Neural cell (in vitro differentiated cells): ENCODE results near the gene LAPTM4A. TPM values are rescaled to one million over a fixed set of nuclear protein-coding genes. Genes with fewer than 3 reads are reported as not detected.
A peak's percentile ranks its signal among the peaks of the same experiment; 100 is the strongest.

Experiments used
- H2AFZ ChIP-seq: fragments of 200-600, 300-800 bp; sonication (generic), shearing (Covaris generic); 2 replicates; pipeline ENCODE4 v1.6.0; 2014; ENCODE audit warnings: low read depth, mild to moderate bottlenecking, antibody characterized with exemption, low read length, moderate library complexity
- H3F3A ChIP-seq: fragments of 200-600 bp; shearing (Covaris generic); 2 replicates; pipeline ENCODE4 v1.6.1; 2016; ENCODE audit warnings: mild to moderate bottlenecking, moderate library complexity, mixed read lengths, antibody characterized with exemption, low read length; ENCODE audit not compliant: insufficient read depth, poor library complexity, severe bottlenecking
- H3K27ac ChIP-seq: fragments of 200-600, 300-800 bp; sonication (generic), shearing (Covaris generic); 2 replicates; pipeline ENCODE4 v1.5.1; 2014; ENCODE audit warnings: mild to moderate bottlenecking, low read length, moderate library complexity
- H3K27me3 ChIP-seq: fragments of 300-800, 200-600 bp; sonication (generic), shearing (Covaris generic); 2 replicates; pipeline ENCODE4 v1.6.0; 2014; ENCODE audit warnings: mild to moderate bottlenecking, low read depth, low read length, moderate library complexity; ENCODE audit not compliant: insufficient read depth
- H3K36me3 ChIP-seq: fragments of 300-800, 200-600 bp; sonication (generic), shearing (Covaris generic); 2 replicates; pipeline ENCODE4 v1.5.1; 2014; ENCODE audit warnings: mild to moderate bottlenecking, antibody characterized with exemption, low read length, moderate library complexity; ENCODE audit not compliant: insufficient read depth
- H3K4me2 ChIP-seq: fragments of 300-800, 200-600 bp; sonication (generic), shearing (Covaris generic); 2 replicates; pipeline ENCODE4 v1.6.0; 2014; ENCODE audit warnings: mild to moderate bottlenecking, low read length
- H3K4me3 ChIP-seq: fragments of 300-800, 200-600 bp; sonication (generic), shearing (Covaris generic); 2 replicates; pipeline ENCODE4 v1.5.1; 2014; ENCODE audit warnings: mild to moderate bottlenecking, low read length, moderate library complexity
- H3K79me2 ChIP-seq: fragments of 200-600 bp; shearing (Covaris generic); replicated peaks from 2 replicates; pipeline ENCODE4 v1.6.0; 2014; ENCODE audit warnings: mild to moderate bottlenecking, low read length, moderate library complexity; ENCODE audit not compliant: insufficient read depth
- H3K9ac ChIP-seq: fragments of 300-800, 200-600 bp; sonication (generic), shearing (Covaris generic); 2 replicates; pipeline ENCODE4 v1.6.1; 2016; ENCODE audit warnings: mild to moderate bottlenecking, low read length, mixed read lengths
- H3K9me2 ChIP-seq: fragments of 200-600 bp; shearing (Covaris generic); 2 replicates; pipeline ENCODE4 v1.6.1; 2016; ENCODE audit warnings: mild to moderate bottlenecking, low read length, mixed read lengths; ENCODE audit not compliant: insufficient read depth
- H3K9me3 ChIP-seq: fragments of 200-600, 300-800 bp; sonication (generic), shearing (Covaris generic); 2 replicates; pipeline ENCODE4 v1.6.1; 2016; ENCODE audit warnings: mild to moderate bottlenecking, mixed run types, low read length, moderate library complexity, mixed read lengths
- H4K20me1 ChIP-seq: fragments of 200-600 bp; shearing (Covaris generic); 2 replicates; pipeline ENCODE4 v1.6.1; 2016; ENCODE audit warnings: mild to moderate bottlenecking, mixed run types; ENCODE audit not compliant: insufficient read depth
- CTCF ChIP-seq: fragments of 450-650 bp; IDR thresholded peaks from 2 replicates; pipeline ENCODE4 v1.5.1; 2014; ENCODE audit warnings: antibody characterized with exemption, mild to moderate bottlenecking, moderate library complexity; ENCODE audit not compliant: poor library complexity, severe bottlenecking
- EP300 ChIP-seq: fragments of 450-650 bp; conservative IDR thresholded peaks from 2 replicates; pipeline ENCODE4 v1.6.1; 2014; ENCODE audit warnings: antibody characterized with exemption, mild to moderate bottlenecking, moderate library complexity; ENCODE audit not compliant: poor library complexity, severe bottlenecking
- EZH2 ChIP-seq: fragments of 200-600, 300-800 bp; shearing (Covaris generic), sonication (generic); IDR thresholded peaks from 2 replicates; pipeline ENCODE4 v1.6.1; 2014; ENCODE audit warnings: antibody characterized with exemption, low read length, borderline replicate concordance, mild to moderate bottlenecking; ENCODE audit not compliant: insufficient read depth, poor library complexity, severe bottlenecking
- MXI1 ChIP-seq: fragments of 450-650 bp; conservative IDR thresholded peaks from 2 replicates; pipeline ENCODE4 v1.6.1; 2014; ENCODE audit warnings: antibody characterized with exemption, mild to moderate bottlenecking; ENCODE audit not compliant: poor library complexity, severe bottlenecking
- POLR2AphosphoS5 ChIP-seq: IDR thresholded peaks from 2 replicates; pipeline ENCODE4 v1.6.1; 2012
- RAD21 ChIP-seq: fragments of 450-650 bp; conservative IDR thresholded peaks from 2 replicates; pipeline ENCODE4 v1.6.1; 2014; ENCODE audit warnings: antibody characterized with exemption, mild to moderate bottlenecking, moderate library complexity
- REST ChIP-seq: IDR thresholded peaks from 2 replicates; pipeline ENCODE4 v1.6.1; 2012; ENCODE audit warnings: borderline replicate concordance
- SMC3 ChIP-seq: fragments of 450-650 bp; conservative IDR thresholded peaks from 2 replicates; pipeline ENCODE4 v1.6.1; 2014; ENCODE audit warnings: antibody characterized with exemption, mild to moderate bottlenecking, moderate library complexity; ENCODE audit not compliant: poor library complexity
- TAF1 ChIP-seq: IDR thresholded peaks from 2 replicates; pipeline ENCODE4 v1.6.1; 2012; ENCODE audit warnings: low read depth
- polyA plus RNA-seq: library from polyadenylated mRNA; depleted of rRNA; stranded (reverse); fragments of >200 nt; gene quantifications from 2 replicates; pipeline ENCODE4 v1.2.3, GENCODE V29; 2014

LAPTM4A gene
- polyA plus RNA-seq, 1 donor from 2014 or later = 81.7 TPM

GRCh38 chr2:20052861-20053281, 1.4 kb upstream of the LAPTM4A start:
- H3K9me3 ChIP-seq = no peaks in the 10 kb centered on the region
- H3F3A ChIP-seq = peaks cover 4% of the 10 kb centered on the region
- peaks cover 33% of the 10 kb centered on the region for H3K79me2 ChIP-seq
- H3K27ac ChIP-seq = peak overlapping the region; percentile 96
- H3K9ac ChIP-seq = peak overlapping the region; percentile 83
- TF ChIP-seq MXI1 = no peak
- no peak for TF ChIP-seq POLR2AphosphoS5
- TF ChIP-seq EZH2 = no peak
- TF ChIP-seq TAF1 = no peak
- no peak for TF ChIP-seq SMC3
- TF ChIP-seq EP300 = no peak
- no peak for TF ChIP-seq CTCF
- TF ChIP-seq RAD21 = no peak
- TF ChIP-seq REST = no peak
- no peaks in the 10 kb centered on the region for H3K27me3 ChIP-seq
- peak overlapping the region; percentile 93 for H3K4me2 ChIP-seq
- H3K4me3 ChIP-seq = peak overlapping the region; percentile 79
- no peaks in the 10 kb centered on the region for H3K36me3 ChIP-seq
- H4K20me1 ChIP-seq = no peaks in the 10 kb centered on the region
- peak overlapping the region; percentile 65 for H2AFZ ChIP-seq
- no peaks in the 10 kb centered on the region for H3K9me2 ChIP-seq

DNA sequence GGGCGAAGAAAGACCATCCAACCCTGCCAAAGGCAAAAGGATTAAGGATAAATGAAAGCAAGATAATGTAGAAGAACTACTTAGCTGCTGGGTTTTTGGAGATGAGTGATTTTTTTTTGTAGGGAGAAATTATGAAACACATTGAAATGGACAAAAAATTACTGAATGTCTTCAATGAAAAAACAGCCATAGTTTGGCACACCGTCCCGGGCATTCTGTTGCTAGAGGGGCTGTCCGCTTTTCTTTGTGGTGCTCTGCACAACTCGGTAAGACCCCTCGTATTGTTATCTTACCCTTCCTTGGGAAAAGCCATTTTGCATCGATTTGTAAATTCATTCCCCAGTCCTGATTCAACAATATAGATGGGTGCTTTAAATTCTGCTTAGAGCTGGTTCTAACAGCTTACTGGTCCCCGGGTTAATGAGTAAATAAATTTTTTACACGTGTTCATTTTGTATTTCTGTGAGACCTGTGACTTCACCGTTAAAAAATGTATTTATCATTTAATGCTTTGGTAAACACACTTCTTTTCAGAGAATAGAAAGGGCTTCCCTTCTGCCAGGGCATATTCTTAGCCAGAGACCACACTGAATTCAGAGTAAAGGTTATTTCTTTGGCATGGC, 912 bp upstream of the LAPTM4A start:
- TF ChIP-seq REST = no peak
- peak; percentile 6 for TF ChIP-seq RAD21
- H3K9me2 ChIP-seq = no peaks in the 10 kb centered on the region
- peaks cover 38% of the 10 kb centered on the region for H3K79me2 ChIP-seq
- H3K36me3 ChIP-seq = no peaks in the 10 kb centered on the region
- peaks cover 4% of the 10 kb centered on the region for H3F3A ChIP-seq
- peak overlapping the region; percentile 96 for H3K27ac ChIP-seq
- peak overlapping the region; percentile 83 for H3K9ac ChIP-seq
- H2AFZ ChIP-seq = peak overlapping the region; percentile 65
- peak overlapping the region; percentile 79 for H3K4me3 ChIP-seq
- H4K20me1 ChIP-seq = no peaks in the 10 kb centered on the region
- H3K27me3 ChIP-seq = no peaks in the 10 kb centered on the region
- H3K4me2 ChIP-seq = peak overlapping the region; percentile 93
- no peaks in the 10 kb centered on the region for H3K9me3 ChIP-seq
